H1 (cell line): Measurements from ENCODE around the gene LAMB1. TPM values are rescaled to one million over a fixed set of nuclear protein-coding genes. Genes with fewer than 3 reads are reported as not detected.

Experiments
- BACH1 ChIP-seq: IDR thresholded peaks from 2 replicates; pipeline ENCODE4 v1.6.1; 2012; ENCODE audit warnings: low read length, improper control_type of control experiment
- CEBPB ChIP-seq: IDR thresholded peaks from 2 replicates; pipeline ENCODE4 v1.6.1; 2012; ENCODE audit warnings: low read depth, low read length
- CHD7 ChIP-seq: fragments of 300-600 bp; sonication (generic); IDR thresholded peaks from 2 replicates; pipeline ENCODE4 v1.7.1; 2012; ENCODE audit warnings: low read length, moderate library complexity, mild to moderate bottlenecking, inconsistent platforms; ENCODE audit not compliant: insufficient replicate concordance
- CTCF ChIP-seq, 3 experiments: IDR thresholded peaks; 1 replicate in 2 of 3; 2 replicates in 1 of 3; pipeline versions ENCODE4 v1.5.1 to v1.6.1; 2011; ENCODE audit warnings: low read length in 3 of 3, mild to moderate bottlenecking in 3 of 3, inconsistent platforms in 2 of 3, low read depth in 1 of 3, moderate library complexity in 1 of 3; ENCODE audit not compliant: insufficient read depth in 1 of 3; ENCODE audit errors: control extremely low read depth in 1 of 3
- FOSL1 ChIP-seq: IDR thresholded peaks from 2 replicates; pipeline ENCODE4 v1.6.1; 2011; ENCODE audit warnings: mild to moderate bottlenecking, low read depth, low read length, moderate library complexity; ENCODE audit not compliant: insufficient read depth
- POLR2AphosphoS5 ChIP-seq: IDR thresholded peaks from 2 replicates; pipeline ENCODE4 v1.6.1; 2011; ENCODE audit warnings: low read depth, low read length
- RXRA ChIP-seq: IDR thresholded peaks from 2 replicates; pipeline ENCODE4 v1.6.1; 2011; ENCODE audit warnings: low read depth, mild to moderate bottlenecking, low read length, moderate library complexity; ENCODE audit not compliant: insufficient read depth
- polyA plus RNA-seq, 7 experiments: library from polyadenylated mRNA; depleted of rRNA in 3 of 7; stranded (reverse) in 5 of 7; unstranded in 2 of 7; fragments of >200 nt in 5 of 7; fragments of 200-250 nt in 2 of 7; gene quantifications; 1 replicate in 5 of 7; 2 replicates in 1 of 7; 4 replicates in 1 of 7; pipeline versions ENCODE4 v1.2.1 to v1.2.3, GENCODE V29; 2011 to 2013; ENCODE audit warnings: missing spikeins in 2 of 7, mixed read lengths in 2 of 7
- total RNA-seq: library from RNA; stranded (reverse); fragmentation: NEBNext Ultra II Directional; extraction: Animal tissue kit (Norgen Biotek cat#: 25700); gene quantifications from 2 replicates; pipeline ENCODE4 v1.2.1, GENCODE V29; 2021

LAMB1 gene
- total and polyA plus RNA-seq, 2 of the 8 experiments (the other 6 are each of a cell fraction or from before 2014, with no cell fraction given) = 31.9 to 38.5 TPM

- TF ChIP-seq CHD7 (no peak), CTCF (IDR thresholded peaks at IDR 0.05; ENCODE audit: control extremely low read depth in 1 of 3, insufficient read depth in 1 of 3, low read depth in 1 of 3, low read length in 3 of 3) (no peak), CEBPB (no peak), RXRA (no peak), FOSL1 (no peak), BACH1 (no peak), POLR2AphosphoS5 (no peak)
Observed at GRCh38 chr7:108004220-108005142, 1.5 kb upstream of the LAMB1 start (continued).
